Ramos (cell line): Measurements from ENCODE around the gene SOAT2.
"Not testable (repeated sequence)": the region's sequence is repeated elsewhere in the genome, so short reads cannot be mapped to it uniquely, and the experiment has no call there.

Source experiments
- in situ Hi-C: fragments of 300-500 bp; cut with MboI; formaldehyde crosslinking; loops from one replicate; pipeline ENCODE4 v1.14.3; 2022; ENCODE audit warnings: low sequenced_read_pairs; ENCODE audit not compliant: unreplicated experiment

Gene SOAT2

DNA sequence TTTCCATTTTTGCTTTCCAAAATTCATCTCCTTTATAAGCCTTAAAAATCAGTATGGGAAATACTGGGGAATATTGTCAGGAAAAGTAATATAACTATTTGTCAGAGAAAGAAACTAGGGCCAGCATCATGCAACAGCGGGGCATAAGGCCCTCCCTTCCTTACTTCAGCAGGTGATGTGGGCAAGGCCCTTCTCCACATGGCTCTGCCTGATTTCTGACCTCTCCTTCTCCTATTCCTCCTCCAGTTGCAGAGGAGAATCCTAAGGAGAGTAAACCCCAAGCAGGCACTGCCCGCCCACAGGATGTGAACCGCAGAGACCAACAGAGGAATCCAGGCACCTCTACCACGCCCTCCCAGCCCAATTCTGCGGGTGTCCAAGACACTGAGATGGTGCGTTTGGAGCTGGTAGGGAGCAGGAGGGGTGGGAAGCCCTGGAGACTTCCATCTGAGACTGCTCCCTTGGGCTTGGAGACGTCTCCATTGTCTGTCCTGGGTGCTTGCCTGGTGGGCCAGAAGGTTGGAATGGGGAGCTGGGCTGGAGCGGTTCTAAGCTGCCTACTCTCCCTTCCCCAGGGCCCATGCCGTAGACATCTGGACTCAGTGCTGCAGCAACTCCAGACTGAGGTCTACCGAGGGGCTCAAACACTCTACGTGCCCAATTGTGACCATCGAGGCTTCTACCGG lies 2.7 kb upstream of the SOAT2 start:
- in situ Hi-C loops: loop anchor here (5.0 kb wide), 1 partner anchor 33 kb away; no protein-coding TSS in a partner anchor

- in situ Hi-C loops: loop anchor here (5.0 kb wide), 1 partner anchor 34 kb away; no protein-coding TSS in a partner anchor
Observed at GRCh38 chr12:53101266-53101665, 2.0 kb upstream of the SOAT2 start.

DNA sequence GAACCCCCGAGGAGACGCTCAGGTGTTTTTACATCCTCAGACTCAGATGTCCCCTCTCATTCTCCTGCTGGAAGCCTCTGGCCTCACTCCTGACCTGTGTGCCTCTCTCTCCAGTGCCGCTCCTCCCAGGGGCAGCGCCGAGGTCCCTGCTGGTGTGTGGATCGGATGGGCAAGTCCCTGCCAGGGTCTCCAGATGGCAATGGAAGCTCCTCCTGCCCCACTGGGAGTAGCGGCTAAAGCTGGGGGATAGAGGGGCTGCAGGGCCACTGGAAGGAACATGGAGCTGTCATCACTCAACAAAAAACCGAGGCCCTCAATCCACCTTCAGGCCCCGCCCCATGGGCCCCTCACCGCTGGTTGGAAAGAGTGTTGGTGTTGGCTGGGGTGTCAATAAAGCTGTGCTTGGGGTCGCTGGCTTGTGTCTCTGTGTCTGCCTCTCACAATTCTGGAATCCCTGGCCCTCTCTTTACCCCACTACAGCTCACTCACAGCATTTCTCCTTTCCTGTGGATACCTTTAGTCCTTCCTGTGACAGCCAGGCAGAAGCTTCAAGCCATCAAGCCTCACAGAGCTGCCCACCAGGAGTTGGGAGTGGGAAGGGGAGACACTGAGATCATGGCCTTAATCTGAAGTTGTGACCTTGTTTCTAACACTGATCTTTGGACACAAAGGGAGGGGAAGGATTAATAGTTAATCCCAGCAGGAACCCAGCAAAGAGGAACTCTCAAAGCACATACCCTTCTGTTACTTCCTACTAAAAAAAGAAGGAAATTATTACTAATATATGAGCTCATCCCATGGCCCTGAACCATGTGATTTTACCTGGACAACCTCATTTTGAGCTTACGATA lies 1.1 kb upstream of the SOAT2 start:
- in situ Hi-C loops: loop anchor here (5.0 kb wide), 1 partner anchor 35 kb away; no protein-coding TSS in a partner anchor

DNA sequence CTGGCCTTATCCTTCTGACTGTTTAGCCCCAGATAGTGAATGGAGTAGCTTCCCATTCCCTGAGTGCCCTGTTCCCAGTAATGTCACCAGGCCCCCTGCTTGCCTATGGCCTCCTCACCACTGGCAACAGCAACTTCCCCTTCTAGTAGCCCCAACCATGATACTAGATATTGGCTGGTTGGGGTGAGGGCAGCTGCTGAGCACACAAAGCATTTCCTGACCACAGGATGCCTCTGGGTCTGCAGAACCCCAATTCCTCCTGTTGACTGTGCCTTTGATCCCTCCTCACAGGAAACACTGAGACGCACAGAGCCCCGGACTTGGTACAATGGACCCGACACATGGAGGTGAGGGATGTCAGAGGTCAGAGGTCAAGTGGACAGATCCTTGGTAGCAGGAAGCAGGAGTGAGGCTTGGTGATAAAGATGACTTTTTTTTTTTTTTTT lies 597 bp downstream of the SOAT2 start:
- in situ Hi-C loops: loop anchor here (5.0 kb wide), 1 partner anchor 37 kb away; no protein-coding TSS in a partner anchor

DNA sequence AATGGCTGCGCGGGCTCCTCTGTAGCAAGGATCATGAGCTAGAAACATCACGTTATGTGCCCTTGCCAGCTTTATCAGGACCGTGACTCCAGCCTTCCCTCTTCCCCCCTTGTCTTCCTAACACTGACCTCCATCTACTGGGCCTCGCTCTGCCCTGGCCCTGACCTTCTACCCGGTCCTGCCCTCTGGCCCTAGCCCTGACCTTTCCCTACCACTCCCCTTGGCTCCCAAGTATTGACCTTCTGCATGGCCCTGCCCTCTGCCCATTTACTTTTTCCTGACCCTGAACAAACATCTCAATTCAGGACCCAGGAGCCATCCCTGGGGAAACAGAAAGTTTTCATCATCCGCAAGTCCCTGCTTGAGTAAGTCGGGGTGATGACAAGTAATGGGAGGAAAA lies 2.0 kb downstream of the SOAT2 start:
- in situ Hi-C loops: no loop called here

- in situ Hi-C loops: no loop called here
Observed at GRCh38 chr12:53105712-53106439, 2.6 kb downstream of the SOAT2 start.

DNA sequence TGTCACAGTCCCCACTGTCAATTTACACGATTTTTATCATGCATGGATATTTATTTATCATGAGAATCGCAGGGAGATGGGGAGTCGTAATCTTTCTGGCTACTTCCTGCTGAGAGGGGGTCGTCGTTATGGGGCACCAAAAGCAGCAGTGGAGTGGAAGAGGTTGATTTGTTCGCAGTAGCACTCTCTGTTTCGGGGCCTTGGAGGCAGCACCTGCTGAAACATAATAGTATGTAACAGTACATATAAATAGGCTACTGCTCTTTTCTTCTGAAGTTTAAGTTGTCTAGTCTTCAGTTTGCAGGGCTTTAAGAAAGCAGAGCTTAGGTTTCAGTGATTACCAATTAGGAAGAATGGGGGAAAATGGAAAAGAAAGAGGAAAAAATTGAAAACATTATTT lies 3.8 kb downstream of the SOAT2 start:
- in situ Hi-C loops: no loop called here

GRCh38 chr12:53112431-53112830 lies 9.1 kb downstream of the SOAT2 start:
- in situ Hi-C loops: not testable (repeated sequence)

DNA sequence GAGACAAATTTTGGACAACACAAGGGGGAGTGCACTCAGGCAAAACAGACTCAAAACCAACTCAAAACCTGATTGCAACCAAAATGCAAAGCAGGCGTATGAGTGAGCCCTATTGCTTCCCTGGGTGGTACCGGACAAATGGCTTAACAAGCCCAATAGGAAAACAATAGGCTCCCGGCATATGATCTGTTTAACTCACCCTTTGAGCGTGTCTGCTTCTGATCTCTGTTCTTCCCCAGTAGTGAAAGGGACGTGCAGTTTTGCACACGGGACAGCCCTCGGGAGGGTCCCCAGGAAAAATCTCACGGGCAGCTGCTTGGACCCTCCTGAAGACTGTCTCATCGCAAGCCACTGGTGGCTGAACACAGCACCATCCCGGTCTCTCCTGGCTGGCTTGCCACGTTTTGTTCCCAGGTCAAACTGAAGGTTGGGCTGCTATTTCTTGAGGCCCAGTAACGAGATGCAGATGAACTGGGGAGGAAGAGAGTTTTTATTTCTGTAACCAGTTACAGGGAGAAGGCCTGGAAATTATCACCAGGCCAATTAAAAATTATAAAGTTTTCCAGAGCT lies 9.9 kb downstream of the SOAT2 start:
- in situ Hi-C loops: no loop called here

GRCh38 chr12:53113951-53114350 lies 10.7 kb downstream of the SOAT2 start:
- in situ Hi-C loops: no loop called here

DNA sequence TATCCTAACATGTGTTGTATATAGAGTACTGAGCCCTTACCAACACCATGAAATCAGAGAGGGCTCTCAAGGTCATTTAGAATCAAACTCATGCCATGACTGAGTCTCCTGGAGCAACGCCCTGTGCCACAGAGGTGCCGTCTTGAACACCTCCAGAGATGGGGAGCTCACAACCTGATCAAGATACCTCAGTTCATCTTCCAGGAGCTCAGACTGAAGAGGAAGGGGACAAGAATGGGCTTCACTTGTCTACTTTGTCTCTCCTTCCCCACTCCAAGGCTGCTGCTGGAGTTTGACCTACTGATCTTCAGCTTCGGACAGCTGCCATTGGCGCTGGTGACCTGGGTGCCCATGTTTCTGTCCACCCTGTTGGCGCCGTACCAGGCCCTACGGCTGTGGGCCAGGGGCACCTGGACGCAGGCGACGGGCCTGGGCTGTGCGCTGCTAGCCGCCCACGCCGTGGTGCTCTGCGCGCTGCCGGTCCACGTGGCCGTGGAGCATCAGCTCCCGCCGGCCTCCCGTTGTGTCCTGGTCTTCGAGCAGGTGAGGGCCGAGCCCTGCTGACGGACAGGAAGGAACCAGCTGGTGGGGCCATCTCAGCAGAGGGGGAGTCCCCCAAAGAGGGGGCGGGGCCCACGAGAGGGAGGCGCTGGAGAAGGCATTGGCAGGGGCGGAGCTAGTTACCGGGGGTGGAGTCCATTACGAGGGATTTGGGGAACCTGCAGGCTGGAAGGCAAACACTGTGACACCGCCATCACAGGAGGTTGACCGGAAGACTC lies 12.0 kb downstream of the SOAT2 start:
- in situ Hi-C loops: no loop called here

GRCh38 chr12:53115891-53116648 lies 12.8 kb downstream of the SOAT2 start:
- in situ Hi-C loops: no loop called here

DNA sequence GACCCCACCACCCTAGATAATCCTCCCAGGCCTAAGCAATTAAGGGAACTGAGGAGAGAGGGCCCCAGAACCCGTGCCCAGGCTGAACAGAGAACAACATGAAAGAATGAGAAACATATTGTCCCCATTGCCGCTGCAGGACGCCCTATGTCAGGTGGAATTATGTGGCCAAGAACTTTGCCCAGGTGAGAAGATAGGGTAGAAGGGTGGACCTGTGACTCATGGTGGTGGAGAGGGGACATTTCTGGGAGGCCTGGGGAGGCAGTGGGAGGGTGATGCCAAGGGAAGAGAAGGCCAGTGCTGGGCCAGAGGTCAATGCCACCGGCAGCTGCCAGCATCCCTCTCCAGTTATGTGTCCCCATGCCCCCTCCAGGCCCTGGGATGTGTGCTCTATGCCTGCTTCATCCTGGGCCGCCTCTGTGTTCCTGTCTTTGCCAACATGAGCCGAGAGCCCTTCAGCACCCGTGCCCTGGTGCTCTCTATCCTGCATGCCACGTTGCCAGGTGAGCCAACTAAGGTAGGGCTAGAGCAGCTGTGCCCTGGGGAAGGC lies 15.5 kb downstream of the SOAT2 start:
- in situ Hi-C loops: no loop called here

DNA sequence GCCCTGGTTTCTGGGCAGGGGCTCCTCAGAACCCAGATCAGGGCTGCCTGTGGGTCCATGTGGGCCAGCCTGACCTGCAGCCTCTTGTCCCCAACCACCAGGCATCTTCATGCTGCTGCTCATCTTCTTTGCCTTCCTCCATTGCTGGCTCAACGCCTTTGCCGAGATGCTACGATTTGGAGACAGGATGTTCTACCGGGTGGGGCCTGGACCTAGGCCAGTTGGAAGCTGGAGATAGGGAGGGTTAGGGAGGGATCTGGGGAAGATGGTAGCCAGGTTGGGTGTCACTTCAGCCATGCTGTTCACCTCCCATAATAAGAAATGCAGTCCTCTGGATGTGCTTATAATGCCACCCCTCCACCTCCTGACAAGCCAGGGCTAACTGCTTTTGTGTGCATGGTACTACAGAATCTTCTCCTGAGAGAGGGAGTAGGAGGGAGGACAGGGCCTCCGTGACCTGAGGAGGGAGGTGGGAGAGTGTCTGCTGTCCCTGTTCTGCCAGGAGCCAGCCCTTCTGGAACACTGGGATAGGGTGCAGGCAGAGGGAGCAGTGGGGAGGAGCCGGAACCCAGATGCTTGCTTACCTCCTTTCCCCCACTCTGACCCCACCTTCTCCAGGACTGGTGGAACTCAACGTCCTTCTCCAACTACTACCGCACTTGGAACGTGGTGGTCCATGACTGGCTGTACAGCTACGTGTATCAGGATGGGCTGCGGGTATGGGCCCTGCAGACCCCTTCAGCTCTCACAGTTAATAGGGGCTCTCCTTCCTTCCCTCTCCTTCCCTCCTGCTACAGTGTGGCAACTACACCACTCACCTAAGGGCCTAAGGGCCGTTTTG lies 17.6 kb downstream of the SOAT2 start:
- in situ Hi-C loops: no loop called here

DNA sequence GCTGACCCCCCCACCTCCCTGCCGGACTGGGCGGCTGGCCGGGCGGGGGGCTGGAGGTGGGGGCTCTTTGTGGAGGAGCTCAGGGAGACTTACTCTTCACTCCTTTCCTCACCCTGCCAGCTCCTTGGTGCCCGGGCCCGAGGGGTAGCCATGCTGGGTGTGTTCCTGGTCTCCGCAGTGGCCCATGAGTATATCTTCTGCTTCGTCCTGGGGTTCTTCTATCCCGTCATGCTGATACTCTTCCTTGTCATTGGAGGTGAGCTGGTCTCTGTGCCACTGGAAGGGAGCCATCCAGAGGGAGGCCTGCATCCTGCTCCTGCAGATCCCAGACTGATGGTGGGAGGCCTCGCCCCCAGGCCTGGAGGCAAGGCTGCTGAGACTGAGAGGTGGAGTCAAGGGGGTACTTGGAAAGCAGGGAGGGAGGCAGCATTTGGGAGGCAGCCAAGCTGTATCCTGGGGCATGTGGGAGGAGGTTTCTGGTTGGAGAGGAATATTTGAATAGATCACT lies 19.7 kb downstream of the SOAT2 start:
- in situ Hi-C loops: no loop called here

- in situ Hi-C loops: no loop called here
Observed at GRCh38 chr12:53123578-53124351, 20.5 kb downstream of the SOAT2 start.

- in situ Hi-C loops: no loop called here
Observed at GRCh38 chr12:53124352-53124723, 21.1 kb downstream of the SOAT2 start.
